Fibroblast of the conjunctiva (primary cell): ENCODE results near the gene DNAJC22.
"Not testable (repeated sequence)": the region's sequence is repeated elsewhere in the genome, so short reads cannot be mapped to it uniquely, and the experiment has no call there.

Source experiments
- DNase-seq: peaks from one replicate; pipeline ENCODE4 v3.0.0-alpha.2; 2010; ENCODE audit warnings: low read depth

The DNAJC22 gene

DNA sequence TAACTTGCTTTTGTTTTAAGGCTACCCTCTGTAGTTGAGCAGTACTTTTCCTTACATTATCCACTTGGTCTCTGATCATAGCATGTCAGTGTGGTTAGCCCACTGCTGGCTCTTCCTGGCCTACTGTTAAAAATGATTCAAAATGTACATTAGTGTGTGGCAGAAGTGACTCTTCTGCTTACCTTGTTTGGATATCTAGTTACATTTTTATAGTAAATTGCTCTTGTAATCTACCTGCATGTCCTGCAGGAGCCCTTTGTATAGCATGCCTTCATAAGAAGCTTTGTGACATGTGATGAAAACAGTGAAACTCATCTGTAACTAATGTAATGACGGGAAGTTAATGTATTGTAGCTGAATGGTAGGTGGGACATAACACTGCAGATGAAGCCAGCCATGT, 28.7 kb downstream of the DNAJC22 start:
- no peak for DNase-seq

- no peak for DNase-seq
Measured at GRCh38 chr12:49377386-49377785, 30.7 kb downstream of the DNAJC22 start.

GRCh38 chr12:49380184-49380583, 33.5 kb downstream of the DNAJC22 start:
- DNase-seq, result not testable (repeated sequence)

DNA sequence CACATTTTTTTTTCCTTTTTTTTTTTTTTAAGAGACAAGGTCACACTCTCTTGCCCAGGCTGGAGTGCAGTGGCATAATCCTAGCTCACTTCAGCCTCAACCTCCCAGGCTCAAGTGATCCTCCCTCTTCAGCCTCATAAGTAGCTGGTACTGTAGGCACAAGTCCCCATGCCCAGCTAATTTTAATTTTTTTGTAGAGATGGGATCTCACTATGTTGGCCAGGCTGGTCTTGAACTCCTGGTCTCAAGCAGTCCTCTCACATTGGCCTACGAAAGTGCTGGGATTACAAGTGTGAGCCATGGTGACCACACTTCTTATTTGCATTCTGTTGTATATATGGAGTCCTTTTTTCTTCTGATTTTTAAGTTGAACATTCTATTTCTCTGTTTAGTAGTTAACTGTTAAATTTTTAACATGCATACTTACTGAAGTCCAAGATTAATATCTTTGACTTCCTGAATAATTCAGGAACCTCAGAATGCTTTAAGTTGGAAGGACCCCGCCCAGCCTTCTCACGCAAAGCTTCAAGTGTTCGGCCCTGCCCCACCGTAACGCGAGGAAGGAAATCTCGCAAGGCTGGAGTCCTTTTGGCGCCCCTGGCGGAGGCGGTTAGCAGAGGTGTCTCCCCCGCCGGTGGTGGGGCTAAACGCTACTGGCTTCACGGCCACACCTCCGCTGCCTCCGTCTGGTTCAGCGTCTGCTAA, 42.1 kb downstream of the DNAJC22 start:
- no peak for DNase-seq

GRCh38 chr12:49389387-49389703, 42.7 kb downstream of the DNAJC22 start:
- no peak for DNase-seq

- no peak for DNase-seq
Measured at GRCh38 chr12:49397000-49397399, 50.3 kb downstream of the DNAJC22 start.

GRCh38 chr12:49400304-49400703, 53.6 kb downstream of the DNAJC22 start:
- no peak for DNase-seq
